ENCODE data around the gene STAT5B.
"Not testable (repeated sequence)": the region's sequence is repeated elsewhere in the genome, so short reads cannot be mapped to it uniquely, and the experiment has no call there.

STAT5B gene

DNA sequence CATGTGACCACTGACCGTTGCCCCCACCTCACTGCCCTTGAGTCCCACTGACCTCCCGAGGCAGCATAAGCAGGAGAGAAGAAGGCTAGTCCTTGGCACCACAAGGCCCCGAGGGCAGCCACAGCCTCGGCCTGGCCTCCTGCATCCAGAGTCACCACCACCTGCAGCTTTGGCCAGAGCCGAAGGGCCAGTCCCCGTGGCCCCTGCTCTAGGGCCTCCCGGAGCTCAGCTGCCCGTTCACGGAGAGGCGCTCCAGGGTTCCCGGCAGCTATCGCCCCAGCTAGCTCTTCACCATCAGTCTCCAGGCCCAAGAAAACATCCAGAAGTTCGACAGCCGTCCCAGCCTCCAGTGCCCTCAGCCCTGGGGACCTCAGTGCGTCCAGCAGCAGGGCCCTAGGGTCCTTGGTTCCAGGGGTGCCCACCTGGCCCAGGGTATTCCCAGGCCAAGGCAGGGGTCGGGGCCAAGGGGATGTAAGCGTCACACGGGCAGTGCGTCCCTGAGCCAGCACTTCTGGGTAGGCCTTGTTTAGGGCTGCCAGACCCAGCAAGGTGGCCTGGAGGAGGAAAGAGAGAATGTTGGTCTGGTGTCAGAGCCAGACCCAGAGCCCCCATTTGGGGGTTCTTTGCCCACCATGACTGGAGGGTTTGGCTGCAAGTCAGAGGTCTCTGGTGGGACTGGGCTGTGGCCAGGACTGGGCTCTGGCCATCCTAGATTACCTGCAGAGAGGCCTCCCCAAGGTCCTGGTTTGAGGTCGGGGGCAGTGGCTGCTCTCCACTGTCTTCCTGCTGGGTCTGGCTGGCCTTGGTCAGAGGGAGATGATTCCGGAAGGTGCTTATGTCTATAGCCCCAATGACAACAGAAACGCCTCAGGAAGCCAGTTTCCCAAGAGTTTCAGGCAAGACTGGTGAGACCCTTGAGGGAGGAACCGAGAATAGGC, 83.7 kb downstream of the STAT5B start:
- no peak for DNase-seq

- DNase-seq, result no peak
These were observed 84.9 kb downstream of the STAT5B start for GRCh38 chr17:42191275-42191608.

DNA sequence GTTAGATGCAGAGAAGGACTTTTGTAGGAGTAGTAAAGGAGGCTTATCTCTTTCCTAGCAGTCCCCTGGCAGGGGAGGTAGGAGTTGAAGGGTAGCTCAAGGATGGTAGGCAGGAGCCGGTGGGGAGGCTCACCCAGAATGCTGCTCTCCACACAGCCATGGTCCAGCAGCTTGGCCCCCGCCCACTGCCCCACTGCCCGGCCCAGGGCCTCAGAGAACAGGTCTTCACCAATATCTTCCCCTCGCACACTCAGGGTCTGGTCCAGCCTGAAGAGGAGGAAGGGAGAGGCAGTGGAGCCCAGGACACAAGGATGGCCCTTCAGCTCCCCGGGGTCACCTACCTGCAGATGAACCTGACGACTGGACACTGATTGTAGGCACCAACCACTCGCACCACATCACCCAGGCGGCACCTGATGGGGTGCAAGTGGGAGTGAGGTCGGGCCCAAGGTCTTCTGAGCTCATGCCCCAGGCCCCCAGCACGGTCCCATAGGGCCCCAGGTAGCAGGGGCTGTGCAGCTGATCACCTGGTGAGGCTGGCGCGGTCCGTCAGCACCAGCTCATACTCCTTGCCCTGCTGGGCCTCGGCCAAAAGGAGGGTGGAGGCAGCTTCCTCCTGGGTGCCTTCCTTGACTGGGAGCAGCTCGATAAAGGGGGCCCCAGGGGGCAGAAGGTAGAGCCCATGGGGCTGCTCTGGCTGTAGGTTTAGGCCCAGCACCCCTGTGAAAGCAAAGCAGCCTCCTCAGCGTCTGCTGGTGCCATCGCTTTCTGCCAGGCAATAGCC, 85.5 kb downstream of the STAT5B start:
- no peak for DNase-seq

- DNase-seq, result no peak
These were observed 86.6 kb downstream of the STAT5B start for GRCh38 chr17:42189651-42189965.

DNA sequence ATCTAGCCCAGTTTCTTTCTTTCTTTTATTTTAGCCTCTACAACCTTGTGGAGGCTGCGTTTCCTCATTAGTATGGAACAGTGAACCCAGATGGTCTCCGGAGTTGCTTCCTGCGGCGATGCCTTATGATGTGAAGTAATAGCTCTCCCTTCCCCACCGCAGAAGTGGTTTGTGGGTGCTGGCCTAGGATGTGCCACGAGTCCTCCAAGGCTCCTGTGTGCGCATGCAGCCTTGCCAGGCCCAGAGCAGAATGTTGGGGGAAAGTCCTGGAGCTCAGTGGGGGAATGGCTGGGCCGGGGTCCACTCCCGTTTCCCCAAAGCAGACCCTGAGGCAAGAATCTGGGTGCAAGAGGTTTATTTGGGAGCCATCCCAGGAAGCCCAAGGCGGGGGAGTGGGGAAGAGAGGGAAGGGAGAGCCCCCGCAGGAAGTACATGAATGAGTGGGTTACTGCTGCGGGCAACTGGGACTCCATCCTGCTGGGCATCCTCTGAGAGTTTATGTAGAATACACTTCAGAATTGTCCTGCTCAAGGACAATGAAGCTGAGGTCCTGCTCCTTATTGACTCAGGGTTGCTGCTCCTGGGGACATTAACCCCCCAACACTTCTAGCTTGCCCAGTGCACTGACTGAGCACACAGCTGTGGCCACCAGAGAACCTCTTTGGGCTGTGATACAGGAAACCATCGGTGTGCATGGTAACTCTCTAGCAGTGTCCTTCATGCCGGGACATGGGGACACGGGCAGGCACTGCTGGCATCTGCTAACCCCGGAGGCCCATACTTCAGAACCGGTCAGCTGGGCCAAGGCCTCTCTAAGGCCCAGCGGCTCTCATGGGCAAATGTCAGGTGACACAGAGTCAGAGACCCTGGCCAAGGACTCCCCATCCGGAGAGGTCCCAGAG, 87.2 kb downstream of the STAT5B start:
- no peak for DNase-seq

DNA sequence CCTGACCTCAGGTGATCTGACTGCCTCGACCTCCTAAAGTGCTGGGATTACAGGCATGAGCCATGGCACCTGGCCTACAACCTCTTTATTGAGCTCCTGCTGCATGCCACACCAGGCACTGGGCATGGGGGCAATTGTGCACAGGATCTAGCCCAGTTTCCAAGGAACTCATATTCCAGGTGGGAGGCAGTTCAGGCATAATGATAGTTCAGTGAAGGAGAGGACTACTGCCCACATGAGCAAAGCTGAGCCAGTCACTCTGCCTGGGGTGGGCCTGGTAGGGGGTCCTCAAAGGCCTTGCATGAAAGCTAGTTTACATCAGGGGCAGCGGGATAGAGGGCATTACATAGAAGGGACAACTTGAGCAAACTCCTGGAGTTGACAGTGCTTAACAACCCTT, 88.4 kb downstream of the STAT5B start:
- DNase-seq, result no peak

DNA sequence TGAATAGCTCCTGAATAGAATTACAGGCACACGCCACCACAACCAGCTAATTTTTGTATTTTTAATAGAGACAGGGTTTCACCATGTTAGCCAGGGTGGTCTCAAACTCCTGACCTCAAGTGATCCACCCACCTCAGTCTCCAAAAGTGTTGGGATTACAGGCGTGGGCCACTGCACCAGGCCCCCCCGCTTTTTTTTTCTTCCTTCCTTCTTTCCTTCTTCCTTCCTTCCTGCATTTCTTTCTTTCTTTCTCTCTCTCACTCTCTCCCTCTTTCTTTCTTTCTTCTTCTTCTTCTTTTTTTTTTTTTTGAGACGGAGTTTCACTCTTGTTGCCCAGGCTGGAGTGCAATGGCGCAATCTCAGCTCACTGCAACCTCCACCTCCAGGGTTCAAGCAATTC, 90.0 kb downstream of the STAT5B start:
- DNase-seq, result not testable (repeated sequence)

DNA sequence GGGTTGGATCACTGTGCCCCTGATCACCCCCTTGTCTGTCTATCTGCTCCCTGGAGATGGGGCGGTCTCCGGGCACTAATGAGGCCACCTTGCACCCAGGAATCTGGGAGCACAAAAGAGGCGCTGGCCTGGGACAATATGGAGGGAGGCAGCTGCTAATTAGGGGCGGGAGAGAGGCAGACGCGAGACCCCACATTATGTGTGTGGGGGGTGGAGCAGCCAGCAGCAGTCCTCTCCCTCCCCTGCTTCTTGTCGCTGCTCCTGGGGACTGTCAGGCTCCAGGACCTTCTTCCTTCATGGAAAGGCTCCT, 90.6 kb downstream of the STAT5B start:
- DNase-seq, result no peak

DNA sequence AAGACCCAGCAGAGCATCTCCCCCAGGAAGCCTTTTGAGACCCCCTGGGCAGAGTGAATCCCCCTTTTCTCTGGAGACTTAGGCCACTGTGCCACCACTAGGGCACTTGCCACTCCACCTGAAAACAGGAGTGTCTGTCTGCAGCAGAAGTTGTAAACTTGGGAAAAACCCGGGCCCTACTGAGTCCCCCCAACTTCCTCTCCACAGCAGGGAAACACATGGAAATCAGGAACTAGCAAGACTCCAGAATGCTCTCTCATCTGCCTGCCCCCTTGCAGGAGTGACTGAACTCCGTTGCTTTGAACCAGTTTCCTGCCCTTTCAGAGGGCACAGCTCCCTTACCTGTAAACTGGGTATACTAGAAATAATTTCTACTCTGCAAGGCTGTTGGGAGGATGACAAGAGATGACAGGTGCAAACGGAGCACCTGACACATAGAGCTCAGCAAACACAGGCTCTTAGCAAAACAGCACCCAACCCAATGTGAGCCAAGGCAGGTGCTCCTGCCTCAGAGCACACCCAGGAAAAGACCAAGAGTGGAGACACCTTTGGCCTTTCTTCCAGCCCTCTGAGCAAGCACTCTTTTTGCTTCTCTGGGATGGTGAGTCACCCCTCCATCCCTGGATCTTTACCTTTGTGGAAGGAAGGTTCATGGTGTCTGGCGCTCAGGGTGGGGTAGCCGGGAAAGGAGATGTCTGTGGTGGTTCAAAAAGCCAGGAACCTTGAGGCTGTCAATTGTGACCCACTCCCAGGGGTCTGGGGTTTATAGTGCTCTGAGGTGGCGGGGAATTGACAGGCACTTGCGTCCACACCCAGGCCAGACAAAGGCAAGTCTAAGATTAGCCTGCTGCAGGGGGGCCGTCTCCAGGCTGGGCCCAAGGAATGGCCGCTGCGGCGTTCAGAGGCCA, 91.2 kb downstream of the STAT5B start, which contains the start of gene HCRT:
TSS of gene HCRT (minus strand) at position 740 of the 908 bp plus-strand sequence. CDS start at position 653, 87 bp downstream.
- no peak for DNase-seq

DNA sequence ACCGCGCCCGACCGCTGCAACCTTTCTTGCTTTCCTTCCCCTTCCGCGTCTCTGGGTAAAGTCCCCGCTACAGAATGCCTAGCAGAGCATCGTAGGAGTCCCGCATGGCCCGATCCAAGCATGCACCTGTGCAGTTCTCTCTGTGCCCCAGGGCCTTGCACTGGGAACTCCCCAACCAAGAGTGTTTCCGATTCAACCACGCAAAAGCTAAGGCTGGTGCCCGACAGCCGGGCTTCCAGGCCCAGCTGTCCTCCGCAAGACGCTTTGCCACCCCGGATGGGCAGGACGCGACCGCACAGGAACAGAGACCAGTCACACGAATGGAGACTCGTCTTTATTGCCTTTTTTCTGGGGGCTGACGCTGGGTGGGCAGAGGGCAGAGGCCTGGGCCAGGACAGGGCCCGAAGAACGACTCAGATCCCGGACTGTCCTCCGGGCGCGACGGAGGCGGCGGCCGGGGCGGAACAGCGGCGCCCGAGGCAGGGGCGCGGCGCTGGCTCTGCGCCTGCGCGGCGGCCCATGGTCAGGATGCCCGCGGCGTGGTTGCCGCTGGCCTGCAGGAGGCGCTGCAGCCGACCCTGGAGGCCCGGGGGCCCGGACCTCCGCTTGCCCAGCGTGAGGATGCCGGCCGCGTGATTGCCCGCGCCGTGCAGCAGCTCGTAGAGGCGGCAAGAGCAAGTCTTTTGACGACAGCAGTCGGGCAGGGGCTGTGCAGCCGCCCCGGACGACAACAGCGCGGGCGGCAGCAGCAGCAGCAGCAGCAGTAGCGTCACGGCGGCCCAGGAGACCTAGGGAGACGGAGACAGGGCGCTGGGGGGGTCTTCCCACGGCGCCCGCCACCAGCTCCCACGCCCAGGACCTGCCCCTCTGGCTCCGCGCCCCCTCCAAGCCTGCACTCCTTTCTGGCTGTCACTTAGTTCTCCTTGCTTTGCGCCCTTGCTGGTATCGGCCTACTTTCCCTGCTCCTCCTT, 92.2 kb downstream of the STAT5B start:
- peak; percentile 79 to 87 for DNase-seq

DNA sequence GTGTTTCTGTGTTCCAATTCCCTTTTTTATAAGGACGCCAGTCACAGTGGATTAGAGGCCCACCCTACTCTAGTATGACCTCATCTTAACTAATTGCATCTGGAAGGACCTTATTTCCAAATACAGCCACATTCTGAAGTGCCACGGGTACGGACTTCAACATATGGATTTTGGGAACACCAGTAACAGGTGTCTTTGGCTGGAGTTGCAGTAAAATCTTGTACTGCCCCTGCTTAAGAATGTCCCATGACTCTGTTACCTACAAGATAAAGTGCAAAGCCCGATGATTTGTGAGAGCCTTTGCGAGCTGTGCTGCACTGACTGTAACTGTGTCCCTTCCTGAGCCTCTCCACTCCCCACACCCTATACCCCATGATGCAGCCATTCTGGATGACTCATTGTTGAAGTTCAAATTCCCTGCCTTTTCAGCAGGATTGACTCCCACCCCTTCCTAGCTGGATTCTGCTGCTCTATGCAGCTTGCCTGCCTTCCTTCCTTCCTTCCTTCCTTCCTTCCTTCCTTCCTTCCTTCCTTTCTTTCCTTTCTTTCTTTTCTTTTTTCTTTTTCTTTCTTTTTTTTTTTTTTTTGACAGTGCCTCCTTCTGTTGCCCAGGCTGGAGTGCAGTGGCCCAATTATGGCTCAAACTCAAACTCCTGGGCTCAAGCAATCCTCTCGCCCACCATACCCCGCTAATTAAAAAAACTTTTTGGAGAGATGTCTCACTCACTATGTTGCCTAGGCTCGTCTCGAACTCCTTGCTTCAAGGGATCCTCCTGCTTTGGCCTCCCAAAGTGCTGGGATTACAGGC, 93.1 kb downstream of the STAT5B start:
- DNase-seq, result no peak

DNA sequence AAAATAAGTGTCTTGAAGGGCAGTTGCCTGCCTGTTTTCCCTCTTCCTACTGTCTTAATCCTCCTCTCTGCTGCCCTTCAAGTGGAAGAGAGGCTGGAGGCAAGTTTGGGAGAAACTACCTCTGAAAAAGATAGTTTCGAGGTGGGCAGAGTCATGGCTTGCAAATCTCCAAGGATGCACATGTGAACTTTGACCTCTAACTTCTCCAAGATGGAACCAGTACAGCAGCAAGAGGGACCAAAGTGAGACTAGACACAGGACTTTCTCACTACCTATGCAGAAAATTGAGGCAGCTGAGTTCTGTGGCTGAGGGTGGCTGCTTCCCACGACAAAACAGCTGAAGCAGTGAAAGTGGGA, 94.4 kb downstream of the STAT5B start:
- DNase-seq, result no peak

GRCh38 chr17:42180922-42181850, 95.0 kb downstream of the STAT5B start, which contains the start of gene KCNH4:
KCNH4 (minus strand) TSS chr17:42181142; CDS start chr17:42180945, 197 bp downstream.
- DNase-seq, result peak; percentile 89 to 92

DNA sequence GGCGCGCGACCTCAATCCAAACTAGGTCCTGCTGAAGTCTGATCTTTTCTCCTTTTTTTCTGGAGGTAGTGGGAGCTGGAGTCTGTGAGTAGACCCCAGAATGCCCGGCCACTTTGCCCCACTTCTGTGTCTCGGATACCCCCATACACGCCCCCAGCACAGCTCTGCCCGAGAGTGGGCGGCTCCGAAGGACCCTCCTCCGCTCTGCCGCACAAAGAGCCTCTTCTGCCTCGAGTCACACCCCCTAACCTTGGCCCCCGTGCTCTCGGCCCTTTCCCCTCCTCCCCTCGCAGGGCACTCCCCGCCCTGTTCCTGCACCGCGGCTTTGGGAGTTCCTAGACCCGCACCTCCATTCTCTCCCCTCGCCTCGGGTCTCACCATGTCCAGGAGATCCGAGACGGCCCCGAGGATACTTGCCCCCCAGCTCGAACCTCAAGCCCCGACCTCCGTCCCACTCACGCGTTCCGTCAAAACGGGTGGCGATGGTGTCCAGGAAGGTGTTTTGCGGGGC, 95.7 kb downstream of the STAT5B start:
- no peak for DNase-seq

- peak; percentile 36 to 38 for DNase-seq
These were observed 96.2 kb downstream of the STAT5B start for GRCh38 chr17:42179911-42180410.

- DNase-seq, result no peak
These were observed 96.9 kb downstream of the STAT5B start for GRCh38 chr17:42179335-42179734.

GRCh38 chr17:42178817-42179216, 97.4 kb downstream of the STAT5B start:
- DNase-seq, result peak in 1 of 2 donors; percentile 21

- DNase-seq, result no peak
These were observed 98.5 kb downstream of the STAT5B start for GRCh38 chr17:42177684-42178083.

Data from stimulated activated CD4-positive, alpha-beta T cell treated with anti-CD3 and anti-CD28 coated beads, Interleukin-2, amount 100 ng/mL, for 24 hours (primary cell).